Raji (cell line): Measurements from ENCODE around the gene IFT81.

Experiments
- POLR2A ChIP-seq: IDR thresholded peaks from 2 replicates; pipeline ENCODE4 v1.6.1; 2011; ENCODE audit warnings: low read depth, low read length, control low read depth; ENCODE audit not compliant: insufficient read depth

IFT81 gene

DNA sequence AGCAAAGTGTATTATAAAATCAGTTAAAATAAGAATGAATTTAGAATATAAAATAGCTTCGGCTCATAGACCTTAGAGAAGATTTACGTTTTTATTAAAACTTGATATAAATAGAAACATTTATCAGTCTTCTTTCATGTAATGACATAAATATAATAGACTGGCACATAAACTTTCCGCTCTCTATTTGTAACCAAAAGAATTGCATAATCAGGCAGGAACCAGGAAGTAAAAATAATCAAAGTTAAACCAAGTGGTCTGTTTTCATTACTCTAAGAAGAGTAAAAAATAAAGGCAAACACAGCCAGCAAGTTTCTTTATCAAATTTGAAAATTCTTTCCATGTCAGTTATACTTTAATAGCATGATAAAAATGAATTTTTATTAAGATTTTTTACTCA, 110.6 kb downstream of the IFT81 start:
- no peak for TF ChIP-seq POLR2A

- TF ChIP-seq POLR2A, result no peak
Observed at GRCh38 chr12:110235383-110235782, 111.2 kb downstream of the IFT81 start.

GRCh38 chr12:110243227-110243626, 119.1 kb downstream of the IFT81 start:
- TF ChIP-seq POLR2A, result no peak

DNA sequence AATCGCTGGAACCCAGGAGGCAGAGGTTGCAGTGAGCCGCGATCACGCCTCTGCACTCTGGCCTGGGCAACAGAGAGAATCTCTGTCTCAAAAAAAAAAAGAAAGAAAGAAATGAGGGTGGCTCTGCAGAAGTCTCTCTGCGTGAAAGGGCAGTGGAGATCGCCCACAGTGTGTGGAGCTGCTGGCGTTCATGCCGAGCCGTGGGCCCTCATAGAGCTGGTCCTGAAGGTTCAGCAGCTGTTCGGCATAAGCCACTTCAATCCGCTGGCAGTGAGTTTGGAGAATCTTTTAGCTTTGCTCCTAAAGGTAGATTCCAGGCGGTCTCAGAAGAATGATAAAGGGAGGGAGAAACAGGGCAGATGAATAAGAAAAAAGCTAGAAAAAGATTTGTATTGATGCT, 120.2 kb downstream of the IFT81 start:
- no peak for TF ChIP-seq POLR2A

- TF ChIP-seq POLR2A, result no peak
Observed at GRCh38 chr12:110244829-110245228, 120.7 kb downstream of the IFT81 start.

DNA sequence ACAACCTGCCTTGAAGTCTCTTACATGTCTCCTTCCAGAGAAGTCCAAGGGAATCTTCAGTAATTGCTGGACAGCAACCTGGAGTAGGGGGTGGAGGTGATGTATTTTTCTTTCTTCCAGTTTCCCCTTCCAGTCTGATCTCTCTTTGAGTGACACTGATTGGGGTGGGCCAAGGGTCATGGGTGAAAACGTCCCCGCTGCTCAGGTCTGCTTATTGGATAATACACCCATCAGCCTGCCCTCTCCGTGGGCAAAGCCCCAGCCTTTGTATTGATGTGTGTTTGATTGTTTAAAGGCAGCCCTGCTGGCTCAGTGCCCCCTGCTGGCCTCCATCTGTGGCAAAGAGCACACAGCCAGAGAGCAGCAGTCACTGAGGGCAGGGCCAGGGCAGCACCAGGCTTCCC, 121.2 kb downstream of the IFT81 start:
- TF ChIP-seq POLR2A, result no peak

DNA sequence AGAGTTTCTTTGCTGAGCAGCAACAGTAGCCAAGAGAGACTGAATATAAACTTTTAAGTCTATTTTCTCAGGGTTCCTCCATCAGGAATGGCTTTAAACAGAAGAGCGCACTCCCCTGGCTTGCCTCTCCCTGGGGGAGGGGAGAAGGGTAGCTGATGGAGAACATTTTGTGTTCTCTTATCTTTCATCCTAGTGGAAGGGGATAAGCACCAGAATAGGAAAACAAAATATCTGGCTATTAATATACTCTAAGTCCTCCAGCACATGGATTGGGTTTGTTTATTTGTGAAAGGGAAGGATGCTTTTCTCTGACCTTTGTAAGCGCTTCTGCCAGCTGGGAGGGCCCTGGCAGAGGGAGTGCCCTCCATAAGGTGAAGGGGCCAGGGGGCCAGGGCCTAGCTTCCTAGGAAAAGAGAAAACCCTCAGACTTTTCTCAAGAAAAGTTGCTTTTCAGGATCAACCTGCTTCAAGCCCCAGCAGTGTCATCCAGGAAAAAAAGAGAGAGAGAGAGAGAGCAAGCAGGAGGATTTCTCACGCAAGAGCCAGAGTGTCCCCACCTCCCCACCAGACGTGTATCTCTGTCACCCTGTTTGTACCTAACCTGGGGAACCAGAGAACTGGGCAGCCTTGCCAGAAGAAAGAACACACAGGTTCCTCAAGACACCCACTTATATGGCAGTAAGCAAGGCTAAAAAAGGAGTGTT, 122.6 kb downstream of the IFT81 start:
- TF ChIP-seq POLR2A, result no peak

DNA sequence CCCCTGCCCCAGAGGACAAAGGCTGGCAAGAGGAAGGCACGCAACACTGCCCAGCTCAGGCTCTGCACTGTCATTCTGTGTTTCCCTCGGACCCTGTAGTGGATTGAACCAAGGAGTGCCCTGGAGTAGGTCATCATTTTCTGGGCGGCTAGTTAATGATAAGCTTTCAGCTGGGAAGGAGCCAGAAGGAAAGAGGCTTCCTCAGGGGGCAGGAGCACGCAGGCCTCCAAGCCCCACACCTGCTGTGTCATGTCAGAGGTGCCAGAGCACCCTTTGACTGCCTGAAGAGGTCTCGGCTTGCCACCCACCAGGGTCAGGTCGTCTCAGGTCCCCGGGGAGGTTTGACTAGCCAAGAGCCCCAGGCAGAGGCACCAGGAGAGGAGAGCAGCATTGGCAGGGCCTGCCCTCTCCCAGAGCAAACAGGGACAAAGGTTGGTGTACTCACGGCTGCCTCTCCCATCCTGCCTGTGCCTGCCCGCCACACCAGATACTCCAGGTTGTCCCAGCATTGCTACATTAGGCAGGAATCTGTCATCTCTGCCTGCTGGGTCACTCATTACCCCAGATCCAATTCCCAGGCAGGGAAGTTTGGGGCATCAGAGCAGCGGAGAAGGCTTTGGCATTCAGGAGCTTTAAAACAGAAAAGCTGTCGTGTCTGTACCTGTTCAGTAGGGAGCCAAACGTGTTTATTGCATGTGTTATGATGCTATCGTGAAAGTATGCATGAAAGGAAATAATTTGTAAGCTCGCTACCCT, 123.4 kb downstream of the IFT81 start:
- TF ChIP-seq POLR2A, result no peak

- no peak for TF ChIP-seq POLR2A
Observed at GRCh38 chr12:110248096-110248447, 123.9 kb downstream of the IFT81 start.

DNA sequence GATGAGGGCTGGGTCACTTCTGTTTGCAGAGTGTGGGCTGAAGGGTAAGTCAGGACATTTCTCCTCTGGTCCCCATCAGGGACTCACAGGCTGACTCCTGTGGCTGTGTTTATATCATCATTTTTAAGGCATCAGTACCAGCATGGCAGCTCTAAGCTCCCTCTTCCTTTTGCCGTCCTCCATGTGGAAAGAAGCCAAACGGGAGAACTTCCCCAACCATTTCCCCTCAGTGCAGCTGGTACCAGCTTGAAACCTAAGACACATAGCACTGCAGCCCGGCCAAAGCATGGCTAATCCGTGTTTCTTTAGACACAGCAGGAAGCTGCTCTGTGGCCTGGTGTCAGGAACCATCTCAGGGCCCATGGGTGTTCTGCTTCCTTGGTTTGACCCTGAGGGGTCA, 124.9 kb downstream of the IFT81 start:
- TF ChIP-seq POLR2A, result no peak

- no peak for TF ChIP-seq POLR2A
Observed at GRCh38 chr12:110249716-110250225, 125.6 kb downstream of the IFT81 start.

DNA sequence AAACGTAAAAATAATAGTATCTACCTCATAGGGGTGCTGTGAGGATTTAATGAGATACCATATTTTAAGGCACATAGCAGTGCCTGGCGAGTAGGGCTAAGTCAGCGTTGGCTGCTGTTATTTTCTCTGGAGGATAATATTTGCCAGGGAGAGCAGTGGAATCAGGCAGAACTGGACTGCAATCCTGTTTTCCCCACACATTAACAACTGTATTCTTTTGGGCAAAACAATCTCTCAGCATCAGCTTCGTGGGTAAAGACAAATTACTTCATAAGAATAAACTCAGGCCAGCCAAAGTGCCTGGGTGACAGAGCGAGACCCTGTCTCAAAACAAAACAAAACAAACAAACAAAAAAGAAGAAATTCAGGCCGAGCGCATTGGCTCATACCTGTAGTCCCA, 127.2 kb downstream of the IFT81 start:
- no peak for TF ChIP-seq POLR2A

DNA sequence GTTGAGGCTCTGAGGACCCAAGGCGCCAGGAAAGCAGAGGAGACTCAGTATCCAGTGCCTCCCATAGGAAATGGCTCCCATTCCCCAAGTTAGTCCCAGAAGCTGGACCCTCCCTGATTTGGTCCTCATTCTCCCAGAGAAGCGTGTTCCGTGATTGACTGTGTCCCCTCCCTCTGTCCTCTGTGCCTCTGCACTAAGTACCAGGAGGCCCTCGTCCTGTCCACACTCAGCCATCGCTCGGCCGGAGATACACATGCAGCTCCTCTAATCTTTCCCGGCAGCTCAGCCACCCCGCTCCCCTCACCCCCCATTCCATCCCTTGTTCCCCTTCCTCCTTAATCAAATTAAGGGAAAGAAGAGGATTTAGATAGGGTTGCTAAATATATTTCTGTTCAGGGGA, 128.6 kb downstream of the IFT81 start:
- TF ChIP-seq POLR2A, result no peak

DNA sequence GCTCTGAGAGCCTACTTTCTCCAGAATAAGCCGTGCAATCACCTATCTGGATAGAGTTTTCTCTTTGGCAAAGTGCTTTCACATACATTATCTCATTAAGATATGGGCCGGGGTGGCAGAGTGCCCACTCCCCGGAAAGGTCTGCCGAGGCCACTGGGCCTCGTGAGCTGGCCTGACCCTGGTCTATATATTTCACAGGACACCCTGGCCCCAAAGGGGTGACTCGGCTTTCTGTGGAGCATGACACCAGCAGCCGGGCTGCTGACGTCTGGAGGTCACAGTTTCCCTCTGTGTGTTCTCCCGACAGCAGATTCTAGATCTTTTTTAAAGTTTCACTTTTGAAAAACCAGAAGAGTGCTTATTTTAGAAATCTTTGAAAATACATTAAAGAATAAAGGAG, 129.0 kb downstream of the IFT81 start:
- TF ChIP-seq POLR2A, result no peak

DNA sequence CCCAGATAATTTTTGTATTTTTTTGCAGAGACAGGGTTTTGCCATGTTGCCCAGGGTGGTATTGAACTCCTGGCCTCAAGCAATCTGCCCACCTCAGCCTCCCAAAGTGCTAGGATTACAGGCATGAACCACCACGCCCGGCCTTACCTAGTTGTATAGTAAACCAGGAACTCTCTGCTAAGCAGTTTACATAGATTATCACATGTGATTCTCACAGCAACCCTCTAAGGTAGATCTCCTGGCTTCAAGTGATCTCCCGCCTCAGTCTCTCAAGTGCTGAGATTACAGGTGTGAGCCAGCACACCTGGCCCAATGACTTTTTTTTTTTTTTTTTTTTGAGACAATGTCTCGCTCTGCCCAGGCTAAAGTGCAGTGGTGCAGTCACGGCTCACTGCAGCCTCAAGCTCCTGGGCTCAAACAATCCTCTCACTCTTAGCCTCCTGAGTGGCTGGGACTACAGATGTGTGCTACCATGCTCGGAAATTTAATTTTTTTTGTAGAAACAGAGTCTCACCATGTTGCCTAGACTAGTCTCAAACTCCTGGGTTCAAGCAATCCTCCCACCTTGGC, 130.9 kb downstream of the IFT81 start:
- no peak for TF ChIP-seq POLR2A

GRCh38 chr12:110256780-110257431, 132.7 kb downstream of the IFT81 start:
- no peak for TF ChIP-seq POLR2A
